ENCODE data around the gene RFK. TPM values are rescaled to one million over a fixed set of nuclear protein-coding genes. Genes with fewer than 3 reads are reported as not detected.

The RFK gene
- total RNA-seq, 1 experiment from 2014 or later, result 35.0 TPM

GRCh38 chr9:76338418-76338817, 55.8 kb downstream of the RFK start:
- Histone ChIP-seq H3K9ac (ENCODE audit: low read length) (no peak overlapping the region), H3K27me3 (ENCODE audit: insufficient read depth, low read length) (no peaks in the 10 kb centered on the region), H3K36me3 (ENCODE audit: control insufficient read depth in 1 of 2, insufficient read depth in 2 of 2, low read length in 2 of 2) (no peaks in the 10 kb centered on the region), H3K9me2 (ENCODE audit: insufficient read depth) (no peaks in the 10 kb centered on the region), H3K4me3 (replicated peaks in 1 of 2; ENCODE audit: low read depth in 1 of 2, low read length in 2 of 2) (no peak overlapping the region), H3K27ac (ENCODE audit: low read depth, low read length) (no peak overlapping the region), H3K4me1 (ENCODE audit: control insufficient read depth in 1 of 2, insufficient read depth in 2 of 2, low read length in 2 of 2) (no peaks in the 10 kb centered on the region), H3K4me2 (ENCODE audit: low read length) (no peak overlapping the region), H3K9me3 (ENCODE audit: control insufficient read depth in 1 of 2, insufficient read depth in 1 of 2, low read depth in 1 of 2, low read length in 2 of 2) (no peaks in the 10 kb centered on the region), H4K20me1 (ENCODE audit: insufficient read depth) (no peaks in the 10 kb centered on the region), H3K79me2 (ENCODE audit: insufficient read depth, low read length) (no peaks in the 10 kb centered on the region), H2AFZ (ENCODE audit: low read depth, low read length, poor library complexity, severe bottlenecking) (no peak overlapping the region)
- ChIA-PET CTCF (no interaction called here), RAD21 (ENCODE audit: low non-redundant PET in 1 of 2, low total read pairs in 2 of 2, uncharacterized antibody in 2 of 2, unreplicated experiment in 2 of 2) (no interaction called here), POLR2A (no interaction called here)
- no peak for DNase-seq (ENCODE audit: low read depth, low spot score)
- no TSS peak for BruUV-seq (replicated peaks)
- intact Hi-C loops (cut with micrococcal nuclease), result no loop called here
- ATAC-seq, result no peak
- no peak for TF ChIP-seq SP1 (IDR thresholded peaks at IDR 0.05; ENCODE audit: low read depth)
- TF ChIP-seq EGR1 (IDR thresholded peaks at IDR 0.05; ENCODE audit: low read depth), result no peak
- TF ChIP-seq TCF7L2 (IDR thresholded peaks at IDR 0.05; ENCODE audit: borderline replicate concordance, extremely low read depth, insufficient read depth, insufficient read length), result no peak
- no peak for TF ChIP-seq EZH2 (IDR thresholded peaks at IDR 0.05)
- no peak for TF ChIP-seq MAX (IDR thresholded peaks at IDR 0.05)
- TF ChIP-seq RAD21 (IDR thresholded peaks at IDR 0.05; ENCODE audit: low read depth), result no peak
- no peak for TF ChIP-seq POLR2AphosphoS5 (IDR thresholded peaks at IDR 0.05; ENCODE audit: low read depth, low read length)
- TF ChIP-seq ELF1 (IDR thresholded peaks at IDR 0.05; ENCODE audit: borderline replicate concordance, low read depth), result no peak
- TF ChIP-seq CEBPB (IDR thresholded peaks at IDR 0.05; ENCODE audit: low read depth), result no peak
- TF ChIP-seq SIN3A (IDR thresholded peaks at IDR 0.05; ENCODE audit: low read depth), result no peak
- TF ChIP-seq FOSL1 (IDR thresholded peaks at IDR 0.05; ENCODE audit: low read depth), result no peak
- TF ChIP-seq SRF (IDR thresholded peaks at IDR 0.05; ENCODE audit: low read depth), result no peak
- no peak for TF ChIP-seq EZH2phosphoT487 (IDR thresholded peaks at IDR 0.05; ENCODE audit: borderline replicate concordance)
- no peak for TF ChIP-seq REST (IDR thresholded peaks at IDR 0.05; ENCODE audit: low read depth)
- TF ChIP-seq POLR2A (IDR thresholded peaks at IDR 0.05; ENCODE audit: borderline replicate concordance, extremely low read depth, insufficient read depth, insufficient read length), result no peak
- TF ChIP-seq YY1 (IDR thresholded peaks at IDR 0.05; ENCODE audit: extremely low read depth, insufficient replicate concordance, low read depth, low read length), result no peak
- no peak for TF ChIP-seq ZFX (IDR thresholded peaks at IDR 0.05)
- TF ChIP-seq ATF3 (IDR thresholded peaks at IDR 0.05), result no peak

Data from HCT116 (cell line).